CD4-positive, alpha-beta T cell treated with Interleukin-12 subunit alpha and Interleukin-12 subunit beta, for 1 hour (primary cell): ENCODE data around the gene ENPP3.

ENCODE experiments used
- DNase-seq: peaks from one replicate; pipeline ENCODE4 v3.0.0-alpha.2; 2020

The ENPP3 gene

DNA sequence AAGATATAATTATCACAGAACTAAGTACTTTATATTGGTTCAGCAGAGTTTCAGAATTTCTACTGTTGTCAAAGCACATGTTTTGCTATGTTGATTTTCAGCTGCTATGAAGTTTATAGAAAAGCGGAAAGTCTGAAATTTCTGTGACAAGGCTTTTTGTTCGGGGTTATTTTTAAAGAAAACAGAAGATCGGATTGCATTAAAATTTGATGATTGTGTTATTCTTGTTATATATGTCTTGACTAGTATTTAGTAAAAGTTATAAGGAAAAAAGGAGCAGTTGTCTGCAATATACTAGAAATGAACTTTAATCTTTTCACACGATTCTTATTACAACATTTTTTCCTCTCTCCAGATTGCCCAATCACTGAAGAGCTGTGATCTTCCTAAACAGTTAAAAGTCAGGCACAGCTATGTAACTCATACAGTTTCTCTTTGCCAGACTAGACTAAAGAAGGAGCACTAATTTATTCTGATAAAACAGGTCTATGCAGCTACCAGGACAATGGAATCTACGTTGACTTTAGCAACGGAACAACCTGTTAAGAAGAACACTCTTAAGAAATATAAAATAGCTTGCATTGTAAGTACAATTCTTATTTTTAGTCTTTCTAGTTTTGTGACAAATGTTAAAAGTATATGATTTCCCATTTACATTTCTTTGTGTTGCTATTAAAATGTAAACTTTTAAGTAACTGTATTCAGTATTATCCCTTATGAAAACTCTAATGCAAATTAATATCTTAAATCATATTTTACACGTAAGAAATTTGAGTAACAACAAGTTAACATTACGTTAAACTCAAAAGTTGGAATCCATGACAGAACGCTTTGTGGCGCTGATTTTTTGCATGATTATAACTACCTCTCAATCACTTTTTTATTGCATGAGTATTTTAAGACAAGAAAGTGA lies at the start of gene ENPP3:
Gene ENPP3, plus strand, starts transcription at position 423 of the 913 bp plus-strand sequence. Its CDS starts 83 bp downstream, at position 506.
- DNase-seq: no peak

DNA sequence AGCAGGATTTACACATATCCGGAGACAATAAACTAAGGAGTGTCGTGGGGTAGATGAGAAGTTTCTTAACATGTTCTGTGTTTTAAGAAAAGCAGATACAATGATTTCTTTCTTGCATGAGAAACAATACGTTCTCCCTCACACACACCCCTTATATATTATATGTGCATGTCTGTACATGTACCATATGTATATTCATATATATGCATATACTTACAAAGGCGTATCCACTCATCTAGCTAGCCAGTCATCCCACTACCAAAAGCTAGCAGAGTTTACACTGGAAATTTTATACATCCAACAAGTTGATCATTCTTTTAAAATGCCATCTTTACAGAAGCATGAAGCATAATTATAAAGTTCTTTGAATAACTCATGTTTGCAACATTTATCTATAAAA lies 49.2 kb upstream of the ENPP3 start:
- no peak for DNase-seq

- DNase-seq: no peak
Observed at GRCh38 chr6:131588643-131589042, 48.5 kb upstream of the ENPP3 start.

GRCh38 chr6:131592935-131593334 lies 44.2 kb upstream of the ENPP3 start:
- no peak for DNase-seq

DNA sequence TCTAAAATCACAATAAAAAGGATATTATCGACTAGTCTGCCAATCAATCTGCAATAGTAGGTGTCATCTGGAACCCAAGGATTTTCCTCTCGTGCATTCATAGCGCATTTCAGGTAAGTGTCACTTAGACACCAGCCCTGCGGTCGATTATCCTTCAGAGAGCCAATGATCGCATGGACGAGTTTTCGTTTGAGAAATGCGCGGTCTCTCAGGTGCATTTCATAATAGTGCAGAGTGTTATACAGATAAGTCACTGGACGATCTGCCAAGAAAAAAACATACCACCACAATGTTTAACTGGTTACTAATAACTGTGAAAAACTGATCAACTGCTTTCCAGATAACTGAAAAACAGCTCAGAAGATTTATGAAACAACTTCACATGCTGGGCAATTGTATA lies 43.0 kb upstream of the ENPP3 start:
- no peak for DNase-seq

GRCh38 chr6:131597446-131597845 lies 39.7 kb upstream of the ENPP3 start:
- DNase-seq: no peak

DNA sequence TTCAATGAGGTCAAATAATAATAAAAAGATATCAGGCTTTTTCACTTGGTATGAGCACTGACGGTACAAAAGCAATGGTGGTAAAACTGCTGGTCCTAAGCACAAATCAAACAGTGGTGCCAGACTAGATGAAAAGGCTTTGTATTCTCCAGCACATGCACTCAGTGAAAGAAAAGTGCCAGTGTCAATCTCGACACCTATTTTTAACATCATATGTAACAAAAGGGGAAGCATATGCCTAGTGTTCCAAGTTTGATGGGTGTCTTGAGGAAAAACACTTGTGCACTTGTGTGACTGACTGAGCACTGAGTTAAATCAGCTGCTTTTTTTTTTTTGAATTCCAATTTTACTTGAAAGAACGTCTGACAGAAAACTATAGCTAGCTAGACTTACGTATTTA lies 36.4 kb upstream of the ENPP3 start:
- no peak for DNase-seq

GRCh38 chr6:131602781-131603312 lies 34.3 kb upstream of the ENPP3 start:
- DNase-seq: no peak

GRCh38 chr6:131613296-131613925 lies 23.7 kb upstream of the ENPP3 start:
- DNase-seq: no peak

DNA sequence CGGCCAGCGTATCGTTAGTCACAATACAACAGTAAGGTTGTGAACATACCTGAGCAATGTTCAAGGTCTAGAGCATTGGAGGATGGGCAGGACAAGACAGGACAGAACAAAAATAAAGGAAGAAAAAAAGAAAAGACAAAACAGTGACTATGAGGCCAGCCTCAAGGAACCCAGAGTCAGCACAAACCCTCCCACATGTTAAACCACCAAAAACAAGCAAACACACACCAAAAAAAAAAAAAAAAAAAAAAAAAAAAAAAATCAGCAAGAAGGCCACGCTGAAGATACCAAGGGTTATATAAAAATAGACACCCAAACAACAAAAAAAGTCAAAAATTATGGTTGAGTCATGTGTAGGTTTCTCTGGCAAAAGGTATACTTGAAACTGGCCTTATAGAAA lies 21.8 kb upstream of the ENPP3 start:
- DNase-seq: no peak

- peak; percentile 95 for DNase-seq
Observed at GRCh38 chr6:131627724-131628682, 9.1 kb upstream of the ENPP3 start, which contains the start of gene MED23. TSS of gene MED23 (minus strand) at chr6:131628242. CDS start at chr6:131628049, 193 bp downstream.

DNA sequence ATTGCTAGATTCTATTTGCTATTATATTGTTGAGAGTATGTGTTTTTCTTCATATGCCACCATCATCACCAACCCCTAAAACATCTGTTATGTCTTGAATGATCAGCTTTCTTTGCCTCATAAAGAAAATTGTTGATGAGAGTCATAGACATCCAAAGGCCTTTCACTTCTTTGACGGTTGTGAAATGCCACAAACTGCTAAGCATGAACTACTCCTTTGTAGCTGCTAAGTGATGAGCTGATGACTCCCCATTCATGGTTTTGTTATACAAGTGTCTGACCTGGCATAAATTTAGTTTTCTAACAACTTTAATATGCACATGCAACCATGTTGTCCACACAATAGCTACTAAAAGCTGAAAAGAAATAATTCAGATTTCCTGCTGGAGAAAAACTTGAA lies 8.4 kb upstream of the ENPP3 start:
- DNase-seq: peak; percentile 1

GRCh38 chr6:131629651-131630050 lies 7.5 kb upstream of the ENPP3 start:
- no peak for DNase-seq

GRCh38 chr6:131631625-131632289 lies 5.3 kb upstream of the ENPP3 start:
- DNase-seq: no peak

GRCh38 chr6:131635384-131636340 lies 1.4 kb upstream of the ENPP3 start:
- DNase-seq: no peak

- no peak for DNase-seq
Observed at GRCh38 chr6:131638013-131638412, 911 bp downstream of the ENPP3 start.

DNA sequence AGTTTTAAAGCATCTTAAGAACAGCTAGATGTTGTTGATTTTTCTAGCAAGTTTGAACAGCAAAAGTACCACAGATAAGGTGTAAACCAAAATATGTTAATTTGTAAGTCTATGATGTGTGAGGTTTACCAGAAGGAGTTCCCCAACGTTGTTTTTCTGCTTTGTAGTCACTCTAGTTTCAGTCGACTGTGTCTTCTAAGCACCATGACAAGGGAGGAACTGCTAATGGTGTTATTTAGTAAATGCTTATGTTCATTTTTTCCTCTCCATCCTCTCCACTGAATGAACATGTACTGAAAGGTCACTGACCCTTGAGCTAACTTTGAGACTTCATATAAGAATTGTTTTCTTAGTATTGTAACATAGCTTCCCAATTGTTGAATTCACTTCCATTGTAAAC lies 3.0 kb downstream of the ENPP3 start:
- no peak for DNase-seq

- no peak for DNase-seq
Observed at GRCh38 chr6:131640576-131640975, 3.5 kb downstream of the ENPP3 start.

DNA sequence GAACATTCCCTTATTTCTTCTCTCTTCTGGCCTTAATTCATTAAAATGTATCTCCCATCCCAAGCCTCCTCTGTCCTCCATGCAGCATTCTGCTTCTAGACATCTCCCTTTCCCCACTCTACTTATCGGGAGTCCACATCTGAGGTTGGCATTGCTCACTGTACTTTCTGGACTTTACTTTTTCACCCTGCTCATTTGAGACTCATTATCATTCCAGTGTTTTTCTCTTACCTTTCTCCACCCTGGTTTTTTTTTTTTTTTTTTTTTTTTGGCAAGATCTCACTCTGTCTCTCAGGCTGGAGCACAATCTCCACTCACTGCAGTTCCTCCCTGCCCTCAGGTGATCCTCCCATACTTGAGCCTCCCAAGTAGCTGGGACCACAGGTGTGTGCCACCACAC lies 4.5 kb downstream of the ENPP3 start:
- DNase-seq: no peak

GRCh38 chr6:131642565-131642964 lies 5.5 kb downstream of the ENPP3 start:
- DNase-seq: no peak
